A549 treated with AZD2906 at 1 μM for 4 hours (cell line): ENCODE results near the gene ZNF816. TPM values are rescaled to one million over a fixed set of nuclear protein-coding genes. Genes with fewer than 3 reads are reported as not detected.

Experiments
- total RNA-seq: library from RNA; stranded (reverse); fragments of 200-300 nt; extraction: Qiagen RNA extraction; gene quantifications from 5 replicates; pipeline ENCODE4 v1.2.3, GENCODE V29; 2022

The ZNF816 gene
- total RNA-seq: 0.04 to 0.10 TPM (median 0.06 TPM) in 4 of 5 replicates, not detected in the other

DNA sequence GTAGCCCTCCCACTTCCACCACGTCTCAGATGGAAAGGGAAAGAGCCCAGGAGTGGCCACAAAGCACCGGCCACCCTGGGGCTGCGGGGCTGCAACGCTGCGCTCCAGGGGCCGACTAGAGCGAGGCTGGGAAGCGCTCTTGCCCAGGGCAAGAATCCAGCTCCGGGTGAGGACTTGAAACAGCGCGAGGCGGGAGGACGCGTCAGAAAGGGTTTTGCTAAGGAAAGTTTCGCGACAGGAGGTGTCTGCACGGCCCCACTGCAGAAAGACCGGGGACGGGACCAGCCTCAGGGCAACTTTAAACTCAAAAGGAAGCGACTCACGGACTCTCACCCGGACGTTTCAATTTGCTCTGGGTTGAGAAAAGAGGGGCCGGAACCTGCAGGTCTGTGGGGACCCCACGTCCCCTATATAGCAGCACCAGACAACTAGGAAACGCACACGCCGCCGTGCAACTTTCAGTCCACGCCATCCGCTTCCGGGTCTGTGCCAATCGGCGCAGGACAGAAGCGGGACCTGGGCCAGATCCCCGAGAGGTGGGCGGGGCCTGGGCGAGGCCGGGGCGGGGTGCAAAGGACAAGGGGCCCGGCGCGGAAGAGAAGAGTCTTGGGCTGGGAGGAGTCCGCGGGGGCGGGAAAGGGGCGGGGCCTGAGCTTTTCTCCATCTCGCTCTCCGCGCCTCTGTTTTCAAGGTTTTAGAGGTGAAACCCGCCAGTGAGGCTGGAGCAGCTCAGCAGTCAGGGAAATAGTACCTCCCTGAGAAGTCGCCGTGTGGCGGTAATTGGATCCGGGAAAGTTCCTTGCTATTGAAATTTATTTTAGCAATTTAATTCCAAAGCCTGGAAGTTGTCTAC is at the start of gene ZNF816:
TSS of gene ZNF816 (minus strand) at position 488 of the 853 bp plus-strand sequence. CDS start 6,792 bp downstream, outside the sequence.

DNA sequence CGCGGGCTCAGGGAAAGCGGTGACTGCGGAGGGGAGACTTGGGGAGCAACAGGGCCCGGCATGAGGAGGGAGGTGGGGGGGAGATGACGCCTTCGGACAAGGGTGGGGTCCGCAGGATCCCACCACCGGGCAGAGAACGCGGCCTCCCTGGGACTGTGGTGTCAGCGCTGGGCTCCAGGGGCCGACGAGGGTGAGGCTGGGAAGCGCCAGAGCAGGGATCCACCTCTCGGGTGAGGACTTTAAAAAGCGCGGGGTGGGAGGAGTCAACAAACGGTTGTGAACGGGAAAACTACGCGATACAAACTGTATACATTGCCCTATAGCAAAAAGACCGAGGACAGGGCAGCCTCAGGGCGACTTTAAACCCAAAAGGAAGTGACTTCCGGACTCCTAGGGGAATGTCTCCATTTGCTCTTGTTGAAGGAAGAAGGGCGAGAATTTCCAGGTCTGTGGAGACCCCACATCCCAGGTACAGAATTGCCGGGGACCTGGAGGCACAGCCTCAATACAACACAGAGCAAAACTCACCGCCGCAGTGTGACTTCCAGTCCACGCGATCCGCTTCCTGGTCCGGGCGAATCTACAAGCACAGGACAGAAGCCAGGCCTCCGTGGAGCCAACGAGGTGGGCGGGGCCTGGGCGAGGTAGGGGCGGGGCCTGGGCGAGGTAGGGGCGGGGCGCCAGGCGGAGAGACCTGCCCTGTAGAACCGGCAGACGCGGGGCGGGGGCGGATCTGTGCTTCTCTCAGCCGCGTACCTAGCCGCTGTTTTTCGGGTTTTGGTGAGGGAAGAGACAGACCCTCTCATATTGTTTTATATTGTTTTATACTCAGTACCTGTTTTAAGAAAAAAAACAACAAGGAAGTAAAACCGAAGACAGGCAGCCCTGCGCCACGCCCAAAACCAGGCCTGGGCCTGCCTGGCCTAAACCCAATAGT is 39.6 kb downstream of the ZNF816 start, which contains the start of gene ZNF888:
TSS of gene ZNF888 (minus strand) at position 588 of the 937 bp plus-strand sequence. CDS start 5,555 bp downstream, outside the sequence.

Other genes with a start within 250 kb of the ZNF816 start
- gene ZNF611, start 227.8 kb downstream of the ZNF816 start, total RNA-seq: 2.3 to 3.5 TPM (median 3.2 TPM) in 5 replicates
- 0.07 to 0.27 TPM (median 0.17 TPM) in 5 replicates for gene ZNF600, start 176.1 kb downstream of the ZNF816 start, total RNA-seq
- 0.45 to 2.1 TPM (median 1.1 TPM) in 5 replicates for gene ZNF28, start 141.2 kb downstream of the ZNF816 start, total RNA-seq
- gene ZNF468, start 105.3 kb downstream of the ZNF816 start, total RNA-seq: 0.31 to 0.78 TPM (median 0.45 TPM) in 5 replicates
- not detected in 5 replicates for gene ZNF320, start 65.2 kb downstream of the ZNF816 start, total RNA-seq
- gene ZNF888, start 39.5 kb downstream of the ZNF816 start, total RNA-seq: 0.05 TPM in 1 of 5 replicates, not detected in the others
- gene ERVV-1, start 51.0 kb upstream of the ZNF816 start, total RNA-seq: 0.03 TPM in 1 of 5 replicates, not detected in the others
- not detected in 5 replicates for gene ERVV-2, start 81.9 kb upstream of the ZNF816 start, total RNA-seq
- 6.6 to 9.2 TPM (median 6.9 TPM) in 5 replicates for gene ZNF160, start 140.5 kb upstream of the ZNF816 start, total RNA-seq
- not detected in 5 replicates for gene ZNF415, start 170.0 kb upstream of the ZNF816 start, total RNA-seq
- not detected in 5 replicates for gene ZNF347, start 196.2 kb upstream of the ZNF816 start, total RNA-seq
- not detected in 5 replicates for gene ZNF665, start 230.5 kb upstream of the ZNF816 start, total RNA-seq